DND-41 (cell line): Measurements from ENCODE around the gene LZTFL1.

Source experiments
- ATAC-seq: fragments of 200-7000 bp; cut with Tn5 transposase; 3 replicates; pipeline ENCODE4 v1.9.1; 2021; ENCODE audit warnings: low read depth; ENCODE audit not compliant: insufficient read depth
- DNase-seq: peaks from one replicate; pipeline ENCODE4 v3.0.0-alpha.2; 2020
- H2AFZ ChIP-seq: 2 replicates; pipeline ENCODE4 v1.6.0; 2012; ENCODE audit warnings: low read depth, low read length
- H3K27ac ChIP-seq: 2 replicates; pipeline ENCODE4 v1.5.1; 2012; ENCODE audit warnings: low read length, inconsistent platforms
- H3K27me3 ChIP-seq: fragments of 200-600 bp; sonication (generic); 2 replicates; pipeline ENCODE4 v1.6.0; 2012; ENCODE audit warnings: low read length, mild to moderate bottlenecking, inconsistent platforms; ENCODE audit not compliant: insufficient read depth, poor library complexity
- H3K36me3 ChIP-seq: 2 replicates; pipeline ENCODE4 v1.5.1; 2012; ENCODE audit warnings: low read length, inconsistent platforms; ENCODE audit not compliant: insufficient read depth
- H3K4me1 ChIP-seq: 2 replicates; pipeline ENCODE4 v1.5.1; 2012; ENCODE audit warnings: mild to moderate bottlenecking, low read length; ENCODE audit not compliant: insufficient read depth
- H3K4me2 ChIP-seq: 2 replicates; pipeline ENCODE4 v1.6.0; 2012; ENCODE audit warnings: mild to moderate bottlenecking, moderate library complexity, low read length, inconsistent platforms; ENCODE audit not compliant: insufficient read depth
- H3K4me3 ChIP-seq, 2 experiments: fragments of 200-600 bp in 1 of 2; shearing (Covaris generic) in 1 of 2; 2 replicates each; pipeline ENCODE4 v1.5.1; 2012 to 2016; ENCODE audit warnings: inconsistent platforms in 2 of 2, low read length in 2 of 2, mild to moderate bottlenecking in 2 of 2, low read depth in 1 of 2, moderate library complexity in 1 of 2
- H3K79me2 ChIP-seq: 2 replicates; pipeline ENCODE4 v1.6.0; 2012; ENCODE audit warnings: low read length, inconsistent platforms; ENCODE audit not compliant: insufficient read depth
- H3K9ac ChIP-seq: 2 replicates; pipeline ENCODE4 v1.6.0; 2012; ENCODE audit warnings: low read depth, mild to moderate bottlenecking, inconsistent platforms, low read length, moderate library complexity
- H3K9me3 ChIP-seq: 2 replicates; pipeline ENCODE4 v1.5.1; 2012; ENCODE audit warnings: low read length, moderate library complexity, mild to moderate bottlenecking, inconsistent platforms; ENCODE audit not compliant: insufficient read depth, severe bottlenecking
- H4K20me1 ChIP-seq: 2 replicates; pipeline ENCODE4 v1.6.0; 2012; ENCODE audit warnings: low read length; ENCODE audit not compliant: insufficient read depth
- EZH2 ChIP-seq: IDR thresholded peaks from 3 replicates; pipeline ENCODE4 v1.6.1; 2012; ENCODE audit warnings: borderline replicate concordance, low read depth, mild to moderate bottlenecking, moderate library complexity, low read length, inconsistent platforms; ENCODE audit not compliant: severe bottlenecking
- TF ChIP-seq, protein P1 (sequence below): IDR thresholded peaks from 2 replicates; pipeline ENCODE4 v1.5.1; 2012; ENCODE audit warnings: borderline replicate concordance, low read length, moderate library complexity, mild to moderate bottlenecking; ENCODE audit not compliant: poor library complexity, severe bottlenecking; ENCODE audit errors: extremely low read depth

The LZTFL1 gene

DNA sequence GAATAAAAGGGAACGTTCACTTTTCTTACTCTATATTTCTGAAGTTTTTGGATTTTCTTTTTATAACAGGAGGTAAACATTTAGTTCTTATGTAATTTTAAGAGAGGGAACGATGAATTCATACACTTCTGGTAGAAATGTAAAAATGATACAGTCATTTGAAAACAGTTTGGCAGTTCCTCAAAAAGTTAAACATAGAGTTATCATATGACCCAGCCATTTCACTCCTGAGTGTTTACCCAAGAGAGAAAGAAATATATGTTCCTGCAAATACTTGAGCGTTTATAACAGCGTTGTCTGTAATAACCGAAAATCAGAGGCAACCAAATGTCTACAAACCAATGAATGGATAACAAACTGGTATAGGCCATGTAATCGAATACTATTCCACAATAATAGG lies 23.6 kb upstream of the LZTFL1 start:
- Histone ChIP-seq H4K20me1 (peaks cover 43% of the 10 kb centered on the region; the same call in 1 of the 2 replicates), H3K9me3 (no peaks in the 10 kb centered on the region), H3K79me2 (peaks cover 94% of the 10 kb centered on the region), H2AFZ (no peak overlapping the region), H3K4me1 (peaks cover 98% of the 10 kb centered on the region), H3K27me3 (no peaks in the 10 kb centered on the region), H3K9ac (peak overlapping the region; percentile 58), H3K4me2 (peak overlapping the region; percentile 67), H3K36me3 (peaks cover 48% of the 10 kb centered on the region), H3K4me3 (peak overlapping the region in 1 of 2 experiments; percentile 46; a peak in 1 of 4 replicates), H3K27ac (peak overlapping the region; percentile 99)
- ATAC-seq: no peak
- DNase-seq: no peak
- TF ChIP-seq, protein P1, sequence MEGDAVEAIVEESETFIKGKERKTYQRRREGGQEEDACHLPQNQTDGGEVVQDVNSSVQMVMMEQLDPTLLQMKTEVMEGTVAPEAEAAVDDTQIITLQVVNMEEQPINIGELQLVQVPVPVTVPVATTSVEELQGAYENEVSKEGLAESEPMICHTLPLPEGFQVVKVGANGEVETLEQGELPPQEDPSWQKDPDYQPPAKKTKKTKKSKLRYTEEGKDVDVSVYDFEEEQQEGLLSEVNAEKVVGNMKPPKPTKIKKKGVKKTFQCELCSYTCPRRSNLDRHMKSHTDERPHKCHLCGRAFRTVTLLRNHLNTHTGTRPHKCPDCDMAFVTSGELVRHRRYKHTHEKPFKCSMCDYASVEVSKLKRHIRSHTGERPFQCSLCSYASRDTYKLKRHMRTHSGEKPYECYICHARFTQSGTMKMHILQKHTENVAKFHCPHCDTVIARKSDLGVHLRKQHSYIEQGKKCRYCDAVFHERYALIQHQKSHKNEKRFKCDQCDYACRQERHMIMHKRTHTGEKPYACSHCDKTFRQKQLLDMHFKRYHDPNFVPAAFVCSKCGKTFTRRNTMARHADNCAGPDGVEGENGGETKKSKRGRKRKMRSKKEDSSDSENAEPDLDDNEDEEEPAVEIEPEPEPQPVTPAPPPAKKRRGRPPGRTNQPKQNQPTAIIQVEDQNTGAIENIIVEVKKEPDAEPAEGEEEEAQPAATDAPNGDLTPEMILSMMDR: no peak
- no peak for TF ChIP-seq EZH2

DNA sequence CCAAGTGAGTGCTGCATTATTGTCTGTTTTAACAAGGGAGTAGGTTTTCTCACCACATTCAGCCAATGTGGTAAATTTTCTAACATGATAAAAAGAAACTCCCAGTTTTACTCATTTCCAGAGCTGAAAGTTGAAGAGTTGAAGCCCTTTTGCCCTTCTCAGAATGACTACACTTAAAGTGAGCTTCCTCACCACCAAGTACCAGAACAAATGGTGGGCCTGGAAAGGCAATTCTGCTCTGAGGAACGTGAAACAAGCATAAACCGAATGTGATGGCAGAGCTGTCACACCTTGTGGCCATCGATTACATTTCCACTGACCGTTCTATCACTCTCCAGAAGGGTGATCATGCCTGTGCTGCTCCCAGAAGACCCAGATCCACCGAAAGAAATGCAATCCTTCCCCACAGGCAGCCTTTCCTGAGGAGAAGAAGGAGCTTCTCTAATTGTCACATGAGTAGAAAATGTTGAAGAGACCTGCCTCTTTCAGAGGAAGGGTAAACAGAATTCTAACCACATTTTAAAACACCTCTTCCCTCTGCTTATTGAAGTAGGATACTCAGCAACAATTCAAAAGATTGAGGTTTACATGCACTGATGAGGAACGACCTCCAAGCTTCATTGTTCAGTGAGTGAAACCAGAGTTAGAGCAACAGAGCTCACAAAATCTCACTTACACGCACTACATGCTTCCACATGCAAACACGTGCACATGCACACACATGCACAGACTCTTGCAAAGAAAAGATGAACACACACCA lies 23.0 kb upstream of the LZTFL1 start:
- no peak for TF ChIP-seq EZH2
- TF ChIP-seq, protein P1: no peak
- Histone ChIP-seq H3K27ac (peak overlapping the region; percentile 99), H3K4me1 (peaks cover 92% of the 10 kb centered on the region), H3K9ac (peak overlapping the region; percentile 58), H3K79me2 (peaks cover 99% of the 10 kb centered on the region), H2AFZ (peak overlapping the region; percentile 19; the same call in 1 of the 2 replicates), H4K20me1 (peaks cover 43% of the 10 kb centered on the region; the same call in 1 of the 2 replicates), H3K9me3 (no peaks in the 10 kb centered on the region), H3K4me3 (peak overlapping the region in 1 of 2 experiments; percentile 46; a peak in 2 of 4 replicates), H3K27me3 (no peaks in the 10 kb centered on the region), H3K4me2 (peak overlapping the region; percentile 67), H3K36me3 (peaks cover 52% of the 10 kb centered on the region)
- DNase-seq (peak; percentile 68), ATAC-seq (peak; percentile 73)

- H3K36me3 ChIP-seq: peaks cover 66% of the 10 kb centered on the region
- H3K9ac ChIP-seq: no peak overlapping the region
- H3K4me3 ChIP-seq: no peak overlapping the region
- H3K79me2 ChIP-seq: peaks cover 100% of the 10 kb centered on the region
- H3K4me2 ChIP-seq: no peak overlapping the region
- H3K9me3 ChIP-seq: peaks cover 3% of the 10 kb centered on the region
- ATAC-seq (no peak), DNase-seq (no peak)
- no peaks in the 10 kb centered on the region for H3K27me3 ChIP-seq
- peaks cover 83% of the 10 kb centered on the region for H3K4me1 ChIP-seq
- no peak for TF ChIP-seq EZH2
- TF ChIP-seq, protein P1: no peak
- H2AFZ ChIP-seq: no peak overlapping the region
- peak overlapping the region; percentile 99 for H3K27ac ChIP-seq
- peaks cover 40% of the 10 kb centered on the region; the same call in 1 of the 2 replicates for H4K20me1 ChIP-seq
These were observed 19.3 kb upstream of the LZTFL1 start for GRCh38 chr3:45861043-45861719.
